Activated T-cell treated with anti-CD3 and anti-CD28 coated beads, Interleukin-2, amount 50 U/mL, for 72 hours (primary cell): Measurements from ENCODE around the gene TEX48. TPM values are rescaled to one million over a fixed set of nuclear protein-coding genes. Genes with fewer than 3 reads are reported as not detected.

Experiments used
- ATAC-seq, 2 donors: fragments of 150-1000 bp; cut with Tn5 transposase; replicated peaks in 1 of 2; 2 replicates each; pipeline ENCODE4 v1.10.0; 2021; ENCODE audit warnings: moderate library complexity in 2 of 2, mild to moderate bottlenecking in 1 of 2
- DNase-seq, 2 donors: peaks; one replicate each; pipeline ENCODE4 v3.0.0; 2021 to 2022; ENCODE audit warnings: mixed read lengths in 1 of 2
- H3K27ac Mint-ChIP-seq: one replicate; pipeline ENCODE4 v1.8.0; 2022; ENCODE audit warnings: mild to moderate bottlenecking, moderate library complexity, mixed read lengths
- H3K27me3 Mint-ChIP-seq: one replicate; pipeline ENCODE4 v1.8.0; 2022; ENCODE audit warnings: low read depth, mixed read lengths
- H3K36me3 Mint-ChIP-seq, 2 donors: one replicate each; pipeline ENCODE4 v1.8.0; 2022; ENCODE audit warnings: mixed read lengths in 2 of 2, mild to moderate bottlenecking in 1 of 2; ENCODE audit not compliant: insufficient read depth in 2 of 2
- H3K4me1 Mint-ChIP-seq: one replicate; pipeline ENCODE4 v1.8.0; 2022; ENCODE audit warnings: low read depth, mixed read lengths
- H3K4me3 Mint-ChIP-seq, 2 donors: one replicate each; pipeline ENCODE4 v1.8.0; 2022; ENCODE audit warnings: mild to moderate bottlenecking in 2 of 2, mixed read lengths in 2 of 2, moderate library complexity in 2 of 2
- H3K9me3 Mint-ChIP-seq, 2 donors: one replicate each; pipeline ENCODE4 v1.8.0; 2022; ENCODE audit warnings: mixed read lengths in 2 of 2
- total RNA-seq, 2 donors: library from RNA; stranded (reverse); gene quantifications; one replicate each; pipeline ENCODE4 v1.2.3, GENCODE V29; 2022

TEX48 gene
- total RNA-seq, 2 donors from 2014 or later: 1.4 to 1.7 TPM

- Mint-ChIP-seq H3K4me3 (no peak overlapping the region), H3K4me1 (peaks cover 20% of the 10 kb centered on the region), H3K9me3 (no peaks in the 10 kb centered on the region), H3K27ac (no peak overlapping the region), H3K27me3 (no peaks in the 10 kb centered on the region), H3K36me3 (no peaks in the 10 kb centered on the region)
- DNase-seq (peak; percentile 82 to 85), ATAC-seq (peak; percentile 74 to 75)
Observed at GRCh38 chr9:114653556-114654159, 28.3 kb downstream of the TEX48 start.

GRCh38 chr9:114652776-114653555 is 29.0 kb downstream of the TEX48 start:
- peak overlapping the region in 1 of 2 donors; percentile 44 for H3K4me3 Mint-ChIP-seq
- H3K4me1 Mint-ChIP-seq: peaks cover 20% of the 10 kb centered on the region
- no peaks in the 10 kb centered on the region for H3K27me3 Mint-ChIP-seq
- ATAC-seq (peak; percentile 58 to 73), DNase-seq (no peak)
- H3K27ac Mint-ChIP-seq: peak overlapping the region; percentile 91
- no peaks in the 10 kb centered on the region for H3K9me3 Mint-ChIP-seq
- peaks cover 0 to 2% of the 10 kb centered on the region in 2 donors for H3K36me3 Mint-ChIP-seq

- Mint-ChIP-seq H3K27ac (no peak overlapping the region), H3K4me1 (no peaks in the 10 kb centered on the region), H3K9me3 (peaks cover 0 to 3% of the 10 kb centered on the region in 2 donors), H3K27me3 (no peaks in the 10 kb centered on the region), H3K36me3 (peaks cover 7 to 50% of the 10 kb centered on the region in 2 donors), H3K4me3 (no peak overlapping the region)
- no peak for DNase-seq
- ATAC-seq: no peak
Observed at GRCh38 chr9:114643896-114644295, 38.1 kb downstream of the TEX48 start.

GRCh38 chr9:114643001-114643400 is 39.0 kb downstream of the TEX48 start:
- ATAC-seq (no peak), DNase-seq (no peak)
- no peaks in the 10 kb centered on the region for H3K4me1 Mint-ChIP-seq
- H3K27me3 Mint-ChIP-seq: no peaks in the 10 kb centered on the region
- no peak overlapping the region for H3K27ac Mint-ChIP-seq
- H3K9me3 Mint-ChIP-seq: peaks cover 0 to 3% of the 10 kb centered on the region in 2 donors
- peaks cover 7 to 51% of the 10 kb centered on the region in 2 donors for H3K36me3 Mint-ChIP-seq
- H3K4me3 Mint-ChIP-seq: no peak overlapping the region

GRCh38 chr9:114641967-114642366 is 40.0 kb downstream of the TEX48 start:
- Mint-ChIP-seq H3K4me1 (no peaks in the 10 kb centered on the region), H3K27ac (peak overlapping the region; percentile 81), H3K27me3 (no peaks in the 10 kb centered on the region), H3K9me3 (no peaks in the 10 kb centered on the region), H3K36me3 (peaks cover 5 to 42% of the 10 kb centered on the region in 2 donors), H3K4me3 (no peak overlapping the region)
- DNase-seq (no peak), ATAC-seq (no peak)

GRCh38 chr9:114638404-114638803 is 43.6 kb downstream of the TEX48 start:
- DNase-seq (no peak), ATAC-seq (no peak)
- Mint-ChIP-seq H3K27ac (no peak overlapping the region), H3K4me3 (no peak overlapping the region), H3K4me1 (no peaks in the 10 kb centered on the region), H3K36me3 (peaks cover 7 to 31% of the 10 kb centered on the region in 2 donors), H3K27me3 (no peaks in the 10 kb centered on the region), H3K9me3 (no peaks in the 10 kb centered on the region)

GRCh38 chr9:114634387-114634786 is 47.6 kb downstream of the TEX48 start:
- H3K4me3 Mint-ChIP-seq: no peak overlapping the region
- no peak for DNase-seq
- ATAC-seq: no peak
- no peaks in the 10 kb centered on the region for H3K27me3 Mint-ChIP-seq
- H3K36me3 Mint-ChIP-seq: peaks cover 4 to 20% of the 10 kb centered on the region in 2 donors
- no peaks in the 10 kb centered on the region for H3K9me3 Mint-ChIP-seq
- no peak overlapping the region for H3K27ac Mint-ChIP-seq
- H3K4me1 Mint-ChIP-seq: no peaks in the 10 kb centered on the region

- no peak for ATAC-seq
- no peaks in the 10 kb centered on the region for H3K4me1 Mint-ChIP-seq
- DNase-seq: no peak
- H3K27ac Mint-ChIP-seq: no peak overlapping the region
- peaks cover 2 to 17% of the 10 kb centered on the region in 2 donors for H3K36me3 Mint-ChIP-seq
- no peak overlapping the region for H3K4me3 Mint-ChIP-seq
- H3K9me3 Mint-ChIP-seq: no peaks in the 10 kb centered on the region
- no peaks in the 10 kb centered on the region for H3K27me3 Mint-ChIP-seq
Observed at GRCh38 chr9:114633438-114634089, 48.4 kb downstream of the TEX48 start.

- no peaks in the 10 kb centered on the region for H3K9me3 Mint-ChIP-seq
- H3K27ac Mint-ChIP-seq: no peak overlapping the region
- H3K36me3 Mint-ChIP-seq: peaks cover 2 to 21% of the 10 kb centered on the region in 2 donors
- no peak for ATAC-seq
- no peaks in the 10 kb centered on the region for H3K4me1 Mint-ChIP-seq
- DNase-seq: no peak
- no peaks in the 10 kb centered on the region for H3K27me3 Mint-ChIP-seq
- no peak overlapping the region for H3K4me3 Mint-ChIP-seq
Observed at GRCh38 chr9:114631166-114631565, 50.8 kb downstream of the TEX48 start.

- Mint-ChIP-seq H3K27ac (no peak overlapping the region), H3K9me3 (no peaks in the 10 kb centered on the region), H3K36me3 (peaks cover under 1 to 17% of the 10 kb centered on the region in 2 donors), H3K27me3 (no peaks in the 10 kb centered on the region), H3K4me3 (no peak overlapping the region), H3K4me1 (no peaks in the 10 kb centered on the region)
- ATAC-seq: no peak
- no peak for DNase-seq
Observed at GRCh38 chr9:114629563-114630090, 52.4 kb downstream of the TEX48 start.

GRCh38 chr9:114627553-114627952 is 54.4 kb downstream of the TEX48 start:
- Mint-ChIP-seq H3K27me3 (no peaks in the 10 kb centered on the region), H3K27ac (no peak overlapping the region), H3K36me3 (peaks cover 3 to 16% of the 10 kb centered on the region in 2 donors), H3K4me1 (no peaks in the 10 kb centered on the region), H3K9me3 (no peaks in the 10 kb centered on the region), H3K4me3 (no peak overlapping the region)
- no peak for ATAC-seq
- DNase-seq: no peak

- ATAC-seq: no peak
- no peak for DNase-seq
- H3K27ac Mint-ChIP-seq: no peak overlapping the region
- H3K4me3 Mint-ChIP-seq: no peak overlapping the region
- H3K27me3 Mint-ChIP-seq: no peaks in the 10 kb centered on the region
- no peaks in the 10 kb centered on the region for H3K9me3 Mint-ChIP-seq
- H3K36me3 Mint-ChIP-seq: peaks cover 8 to 15% of the 10 kb centered on the region in 2 donors
- peaks cover 4% of the 10 kb centered on the region for H3K4me1 Mint-ChIP-seq
Observed at GRCh38 chr9:114626415-114627020, 55.5 kb downstream of the TEX48 start.

GRCh38 chr9:114624677-114625076 is 57.3 kb downstream of the TEX48 start:
- no peak for ATAC-seq
- Mint-ChIP-seq H3K9me3 (no peaks in the 10 kb centered on the region), H3K27me3 (no peaks in the 10 kb centered on the region), H3K4me1 (peaks cover 9% of the 10 kb centered on the region), H3K27ac (no peak overlapping the region), H3K4me3 (no peak overlapping the region), H3K36me3 (peaks cover 12 to 20% of the 10 kb centered on the region in 2 donors)
- DNase-seq: no peak
